ENCODE measurements around the gene UCK2.
"Not testable (repeated sequence)": the region's sequence is repeated elsewhere in the genome, so short reads cannot be mapped to it uniquely, and the experiment has no call there.

UCK2 gene

DNA sequence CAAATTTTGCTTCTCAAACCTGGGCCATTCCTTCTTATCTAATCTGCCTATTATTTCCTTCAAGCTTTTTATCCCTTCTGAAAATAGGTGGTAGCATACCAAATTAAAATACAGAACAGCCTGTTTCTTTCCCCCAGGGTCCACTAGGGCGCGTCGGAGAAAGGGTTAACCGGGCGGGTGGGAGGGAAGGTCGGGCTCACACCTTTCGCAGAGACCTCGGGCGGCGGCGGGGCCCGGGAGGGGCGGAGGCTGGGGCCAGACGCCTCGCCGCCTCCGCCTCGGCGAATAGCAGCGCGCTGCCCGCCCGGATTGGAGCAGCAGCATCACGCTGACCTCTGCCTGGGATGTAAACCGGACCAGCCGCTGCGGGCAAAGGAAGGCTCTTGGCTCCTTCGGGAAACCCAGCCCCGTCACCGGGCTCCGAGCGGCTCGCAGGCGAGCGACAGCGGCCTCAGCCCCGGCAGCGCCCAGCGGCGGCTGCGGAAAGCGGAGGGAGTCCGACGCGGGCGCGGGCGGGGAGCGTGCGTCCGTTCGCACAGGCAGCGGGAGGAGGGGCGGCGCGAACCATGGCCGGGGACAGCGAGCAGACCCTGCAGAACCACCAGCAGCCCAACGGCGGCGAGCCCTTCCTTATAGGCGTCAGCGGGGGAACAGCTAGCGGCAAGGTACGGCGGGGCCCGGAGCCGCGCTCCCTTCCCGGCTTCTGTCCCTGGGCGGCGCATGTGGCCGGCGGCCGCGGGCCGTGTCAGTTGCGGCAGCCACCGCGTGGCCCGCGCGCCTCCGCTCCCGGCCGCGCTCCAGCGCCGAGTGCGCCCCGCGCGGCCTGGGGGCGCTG lies at the start of gene UCK2:
TSS of gene UCK2 (plus strand) at position 347 of the 835 bp plus-strand sequence. CDS start at position 567, 220 bp downstream.
- Histone ChIP-seq H3K4me3 (peak within 1 kb of the TSS; percentile 95), H3K9ac (ENCODE audit: insufficient read length) (peak within 1 kb of the TSS; percentile 95), H3K9me3 (ENCODE audit: low read depth, low read length) (no peaks in the 10 kb centered on the region), H3K36me3 (ENCODE audit: insufficient read depth, low read length) (peaks cover 8% of the 10 kb centered on the region; the same call in 1 of the 2 replicates), H3K27ac (peak within 1 kb of the TSS; percentile 93)
- TF ChIP-seq FOXP2 (optimal IDR thresholded peaks at IDR 0.05; ENCODE audit: control extremely low read depth, extremely low read length, insufficient read depth) (no peak), POLR2AphosphoS5 (IDR thresholded peaks at IDR 0.05; ENCODE audit: borderline replicate concordance, low read depth, low read length) (peak; percentile 62; the same call in 1 of the 2 replicates), EZH2 (IDR thresholded peaks at IDR 0.05) (no peak)
- no peak for DNase-seq (ENCODE audit: low read depth, low spot score)

DNA sequence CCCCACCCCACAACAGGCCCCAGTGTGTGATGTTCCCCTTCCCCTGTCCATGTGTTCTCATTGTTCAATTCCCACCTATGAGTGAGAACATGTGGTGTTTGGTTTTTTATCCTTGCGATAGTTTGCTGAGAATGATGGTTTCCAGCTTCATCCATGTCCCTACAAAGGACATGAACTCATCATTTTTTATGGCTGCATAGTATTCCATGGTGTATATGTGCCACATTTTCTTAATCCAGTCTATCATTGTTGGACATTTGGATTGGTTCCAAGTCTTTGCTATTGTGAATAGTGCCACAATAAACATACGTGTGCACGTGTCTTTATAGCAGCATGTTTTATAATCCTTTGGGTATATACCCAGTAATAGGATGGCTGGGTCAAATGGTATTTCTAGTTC lies 49.2 kb upstream of the UCK2 start:
- not testable (repeated sequence) for H3K27ac ChIP-seq; H3K9ac ChIP-seq (ENCODE audit: insufficient read length)

DNA sequence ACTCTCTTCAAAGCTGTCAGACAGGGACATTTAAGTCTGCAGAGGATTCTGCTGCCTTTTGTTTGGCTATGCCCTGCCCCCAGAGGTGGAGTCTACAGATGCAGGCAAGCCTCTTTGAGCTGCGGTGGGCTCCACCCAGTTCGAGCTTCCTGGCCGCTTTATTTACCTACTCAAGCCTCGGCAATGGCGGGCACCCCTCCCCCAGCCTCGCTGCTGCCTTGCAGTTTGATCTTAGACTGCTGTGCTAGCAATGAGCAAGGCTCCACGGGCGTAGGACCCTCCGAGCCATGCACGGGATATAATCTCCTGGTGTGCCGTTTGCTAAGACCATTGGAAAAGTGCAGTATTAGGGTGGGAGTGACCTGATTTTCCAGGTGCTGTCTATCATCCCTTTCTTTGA lies 43.9 kb upstream of the UCK2 start:
- not testable (repeated sequence) for H3K4me3 ChIP-seq; H3K9ac ChIP-seq (ENCODE audit: insufficient read length); DNase-seq (ENCODE audit: low read depth, low spot score); H3K27ac ChIP-seq; H3K36me3 ChIP-seq (ENCODE audit: insufficient read depth, low read length); H3K9me3 ChIP-seq (ENCODE audit: low read depth, low read length)

More for the DNA sequence above, 49.2 kb upstream of the UCK2 start:
- H3K4me3 ChIP-seq; DNase-seq (ENCODE audit: low read depth, low spot score); H3K36me3 ChIP-seq (ENCODE audit: insufficient read depth, low read length); H3K9me3 ChIP-seq (ENCODE audit: low read depth, low read length): not testable (repeated sequence)

DNA sequence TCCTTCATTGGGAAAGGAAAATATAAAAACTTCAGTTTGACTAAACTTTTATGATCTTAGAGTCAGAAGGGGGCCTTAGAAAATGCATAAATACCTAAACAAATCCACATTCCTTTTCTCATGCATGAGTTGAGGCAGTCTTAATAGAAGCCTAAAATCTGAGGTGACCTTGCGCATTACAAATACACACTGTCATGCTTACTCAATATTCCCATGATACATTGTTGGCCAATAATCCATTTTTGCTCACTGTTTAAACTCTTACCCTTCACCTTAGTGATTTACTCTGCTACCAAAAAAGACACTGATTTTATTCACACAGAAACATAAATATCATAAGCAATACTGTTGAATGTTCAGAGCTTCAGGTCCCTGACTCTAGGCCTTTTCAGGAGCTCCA lies 39.7 kb upstream of the UCK2 start:
- H3K27ac ChIP-seq, result no peak overlapping the region
- H3K9ac ChIP-seq (ENCODE audit: insufficient read length), result no peak overlapping the region
- no peak overlapping the region for H3K4me3 ChIP-seq
- TF ChIP-seq EZH2 (IDR thresholded peaks at IDR 0.05), result no peak
- no peaks in the 10 kb centered on the region for H3K9me3 ChIP-seq (ENCODE audit: low read depth, low read length)
- no peak for DNase-seq (ENCODE audit: low read depth, low spot score)
- H3K36me3 ChIP-seq (ENCODE audit: insufficient read depth, low read length), result no peaks in the 10 kb centered on the region

DNA sequence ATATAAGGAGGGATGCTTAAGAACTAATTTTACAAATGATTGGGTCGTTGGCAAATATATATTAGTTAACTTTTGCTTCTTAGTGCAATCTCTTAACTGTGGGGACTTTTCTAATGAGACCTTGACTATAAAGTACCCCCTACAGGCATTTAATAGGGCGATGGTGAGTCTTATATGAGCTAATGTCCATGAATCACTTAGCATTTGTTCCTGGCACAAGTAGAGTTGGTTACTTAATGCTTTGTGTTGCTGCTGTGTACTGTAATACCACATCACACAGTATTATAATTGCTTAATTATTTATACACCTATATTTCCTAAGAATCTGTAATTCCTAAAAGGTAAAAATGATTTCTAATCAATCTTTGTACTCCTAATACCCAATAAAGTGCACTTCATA lies 33.5 kb upstream of the UCK2 start:
- Histone ChIP-seq H3K9me3 (ENCODE audit: low read depth, low read length) (no peaks in the 10 kb centered on the region), H3K9ac (ENCODE audit: insufficient read length) (no peak overlapping the region), H3K27ac (no peak overlapping the region), H3K36me3 (ENCODE audit: insufficient read depth, low read length) (no peaks in the 10 kb centered on the region), H3K4me3 (no peak overlapping the region)
- TF ChIP-seq FOXP2 (optimal IDR thresholded peaks at IDR 0.05; ENCODE audit: control extremely low read depth, extremely low read length, insufficient read depth), result no peak
- no peak for TF ChIP-seq EZH2 (IDR thresholded peaks at IDR 0.05)
- no peak for TF ChIP-seq POLR2AphosphoS5 (IDR thresholded peaks at IDR 0.05; ENCODE audit: borderline replicate concordance, low read depth, low read length)
- no peak for DNase-seq (ENCODE audit: low read depth, low spot score)

DNA sequence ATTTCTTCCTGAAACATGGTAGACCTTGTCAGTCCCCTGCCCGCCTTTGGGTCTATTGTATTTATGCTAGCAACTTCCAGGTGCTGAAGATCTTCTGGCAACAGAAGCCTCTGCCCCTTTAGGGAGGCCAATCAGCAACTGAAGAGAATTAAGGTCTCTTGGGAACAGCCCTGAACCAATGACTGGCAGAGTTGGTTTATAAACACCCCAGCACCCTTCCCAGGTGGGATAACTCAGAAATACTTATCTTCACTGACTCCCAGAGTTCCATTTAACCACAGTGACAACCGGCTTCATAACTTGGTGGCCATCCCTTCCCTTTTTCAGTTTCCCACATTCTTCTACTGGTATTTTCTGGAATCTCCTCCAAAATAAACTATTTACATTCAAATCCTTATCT lies 31.5 kb upstream of the UCK2 start:
- no peak for DNase-seq (ENCODE audit: low read depth, low spot score)
- Histone ChIP-seq H3K27ac (no peak overlapping the region), H3K9me3 (ENCODE audit: low read depth, low read length) (peaks cover 4% of the 10 kb centered on the region; the same call in 1 of the 2 replicates), H3K4me3 (no peak overlapping the region), H3K9ac (ENCODE audit: insufficient read length) (no peak overlapping the region), H3K36me3 (ENCODE audit: insufficient read depth, low read length) (no peaks in the 10 kb centered on the region)
- TF ChIP-seq FOXP2 (optimal IDR thresholded peaks at IDR 0.05; ENCODE audit: control extremely low read depth, extremely low read length, insufficient read depth) (no peak), POLR2AphosphoS5 (IDR thresholded peaks at IDR 0.05; ENCODE audit: borderline replicate concordance, low read depth, low read length) (no peak), EZH2 (IDR thresholded peaks at IDR 0.05) (no peak)

DNA sequence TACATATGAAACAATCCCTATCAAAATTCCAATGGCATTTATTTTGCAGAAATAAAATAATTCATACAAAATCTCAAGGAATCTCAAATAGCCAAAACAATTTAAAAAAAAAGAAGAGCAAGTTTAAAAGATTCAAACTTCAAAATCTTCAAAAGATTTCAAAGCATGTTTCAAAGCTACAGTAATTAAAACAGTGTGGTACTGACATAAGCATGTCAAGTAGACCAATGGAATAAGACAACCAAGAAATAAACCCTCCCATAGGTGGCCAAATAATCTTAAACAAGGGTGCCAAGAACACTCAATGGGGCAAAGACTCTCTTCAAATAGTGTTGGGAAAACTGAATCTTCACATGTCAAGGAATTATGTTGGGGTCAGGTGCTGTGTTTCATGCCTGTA lies 28.0 kb upstream of the UCK2 start:
- Histone ChIP-seq H3K9ac (ENCODE audit: insufficient read length) (no peak overlapping the region), H3K9me3 (ENCODE audit: low read depth, low read length) (peaks cover 4% of the 10 kb centered on the region; the same call in 1 of the 2 replicates), H3K36me3 (ENCODE audit: insufficient read depth, low read length) (no peaks in the 10 kb centered on the region), H3K27ac (no peak overlapping the region), H3K4me3 (no peak overlapping the region)
- no peak for DNase-seq (ENCODE audit: low read depth, low spot score)
- TF ChIP-seq FOXP2 (optimal IDR thresholded peaks at IDR 0.05; ENCODE audit: control extremely low read depth, extremely low read length, insufficient read depth), result no peak
- TF ChIP-seq EZH2 (IDR thresholded peaks at IDR 0.05), result no peak
- no peak for TF ChIP-seq POLR2AphosphoS5 (IDR thresholded peaks at IDR 0.05; ENCODE audit: borderline replicate concordance, low read depth, low read length)

DNA sequence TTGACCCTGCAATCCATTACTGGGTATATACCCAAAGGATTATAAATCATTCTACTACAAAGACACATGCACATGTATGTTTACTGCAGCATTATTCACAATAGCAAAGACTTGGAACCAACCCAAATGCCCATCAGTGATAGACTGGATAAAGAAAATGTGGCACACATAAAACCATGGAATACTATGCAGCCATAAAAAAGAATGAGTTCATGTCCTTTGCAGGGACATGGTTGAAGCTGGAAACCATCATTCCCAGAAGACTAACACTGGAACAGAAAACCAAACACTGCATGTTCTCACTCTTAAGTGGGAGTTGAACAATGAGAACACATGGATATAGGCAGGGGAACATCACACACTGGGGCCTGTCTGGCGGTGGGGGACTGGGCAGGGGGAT lies 22.9 kb upstream of the UCK2 start:
- H3K27ac ChIP-seq; H3K9ac ChIP-seq (ENCODE audit: insufficient read length); H3K9me3 ChIP-seq (ENCODE audit: low read depth, low read length); H3K36me3 ChIP-seq (ENCODE audit: insufficient read depth, low read length); DNase-seq (ENCODE audit: low read depth, low spot score); H3K4me3 ChIP-seq: not testable (repeated sequence)

DNA sequence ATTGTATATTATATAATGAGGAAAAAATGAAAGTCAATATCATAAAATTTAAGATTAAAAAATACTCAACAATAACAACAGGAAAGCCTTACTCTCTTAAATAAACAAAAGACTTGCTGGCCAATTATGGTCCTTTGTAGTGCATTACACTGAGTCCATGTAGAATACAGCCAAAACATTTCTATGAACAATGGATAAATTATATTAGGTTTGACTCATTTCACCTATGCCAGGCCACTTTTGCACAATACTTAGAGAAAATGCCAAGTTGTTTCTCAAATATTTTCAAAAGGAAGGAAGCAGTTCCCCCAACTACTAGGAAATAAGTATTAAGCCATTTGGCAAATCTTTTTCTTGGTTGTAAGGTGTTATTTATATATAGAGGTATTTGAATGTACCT lies 19.8 kb upstream of the UCK2 start:
- H3K9me3 ChIP-seq (ENCODE audit: low read depth, low read length), result no peaks in the 10 kb centered on the region
- H3K36me3 ChIP-seq (ENCODE audit: insufficient read depth, low read length), result no peaks in the 10 kb centered on the region
- no peak for DNase-seq (ENCODE audit: low read depth, low spot score)
- H3K27ac ChIP-seq, result no peak overlapping the region
- H3K4me3 ChIP-seq, result no peak overlapping the region
- no peak for TF ChIP-seq FOXP2 (optimal IDR thresholded peaks at IDR 0.05; ENCODE audit: control extremely low read depth, extremely low read length, insufficient read depth)
- TF ChIP-seq POLR2AphosphoS5 (IDR thresholded peaks at IDR 0.05; ENCODE audit: borderline replicate concordance, low read depth, low read length), result no peak
- no peak for TF ChIP-seq EZH2 (IDR thresholded peaks at IDR 0.05)
- no peak overlapping the region for H3K9ac ChIP-seq (ENCODE audit: insufficient read length)
